ENCODE results near the gene TTC28.

GRCh38 chr22:28369854-28370253 lies 309.8 kb downstream of the TTC28 start:
- TF ChIP-seq CTCF (IDR thresholded peaks at IDR 0.05) (no peak), POLR2A (IDR thresholded peaks at IDR 0.05) (no peak)
